B cell (primary cell): ENCODE data around the gene CFAP251. TPM values are rescaled to one million over a fixed set of nuclear protein-coding genes. Genes with fewer than 3 reads are reported as not detected.

ENCODE experiments used
- ATAC-seq: fragments of 200-7000 bp; cut with Tn5 transposase; one replicate; pipeline ENCODE4 v1.10.0; 2021; ENCODE audit warnings: low read depth, mild to moderate bottlenecking, moderate number of reproducible peaks, moderate library complexity
- CTCF ChIA-PET: fragments of 350-600 bp; sonication (Branson Sonifier 250); formaldehyde crosslinking; loops from one replicate; lab custom pipeline; 2021; ENCODE audit warnings: antibody characterized with exemption, inconsistent platforms; lab: Charles Lee
- POLR2A ChIA-PET: fragments of 350-600 bp; sonication (Branson Sonifier 250); formaldehyde crosslinking; loops from one replicate; lab custom pipeline; 2021; ENCODE audit warnings: antibody characterized with exemption; lab: Charles Lee
- DNase-seq: peaks from one replicate; pipeline ENCODE4 v3.0.0; 2013
- H2AFZ ChIP-seq: 2 replicates; pipeline ENCODE4 v1.6.1; 2012; ENCODE audit warnings: mild to moderate bottlenecking, low read depth, low read length; ENCODE audit not compliant: insufficient read depth, poor library complexity, severe bottlenecking
- H3K27ac ChIP-seq, 2 donors: 1 replicate in 1 of 2; 2 replicates in 1 of 2; pipeline ENCODE4 v1.5.1; 2012 to 2013; ENCODE audit warnings: low read length in 2 of 2, mild to moderate bottlenecking in 2 of 2, moderate library complexity in 1 of 2
- H3K27me3 ChIP-seq, 4 experiments: fragments of 200-600 bp in 1 of 4; sonication (generic) in 1 of 4; replicated peaks in 1 of 4; 1 replicate in 2 of 4; 2 replicates in 2 of 4; pipeline versions ENCODE4 v1.6.1 to v1.7.0; 2013 to 2016; ENCODE audit warnings: low read length in 3 of 4, mild to moderate bottlenecking in 2 of 4, mixed read lengths in 1 of 4, moderate library complexity in 1 of 4; ENCODE audit not compliant: insufficient read depth in 4 of 4, control insufficient read depth in 3 of 4; ENCODE audit errors: control extremely low read depth in 1 of 4
- H3K36me3 ChIP-seq, 2 experiments: replicated peaks in 1 of 2; 1 replicate in 1 of 2; 2 replicates in 1 of 2; pipeline versions ENCODE4 v1.6.1 to v1.7.1; 2013; ENCODE audit warnings: low read length in 1 of 2; ENCODE audit not compliant: insufficient read depth in 2 of 2, control insufficient read depth in 1 of 2; ENCODE audit errors: control extremely low read depth in 1 of 2, extremely low read depth in 1 of 2
- H3K4me1 ChIP-seq, 2 donors: fragments of 200-600 bp in 1 of 2; sonication (generic) in 1 of 2; 1 replicate in 1 of 2; 2 replicates in 1 of 2; pipeline versions ENCODE4 v1.5.1 to v1.6.1; 2013 to 2017; ENCODE audit warnings: low read length in 2 of 2; ENCODE audit not compliant: control insufficient read depth in 2 of 2, insufficient read depth in 2 of 2
- H3K4me2 ChIP-seq: replicated peaks from 2 replicates; pipeline ENCODE3; 2012; ENCODE audit warnings: mild to moderate bottlenecking, low read depth, low read length; ENCODE audit not compliant: poor library complexity, severe bottlenecking
- H3K4me3 ChIP-seq, 5 experiments: fragments of 200-600 bp in 1 of 5; sonication (generic) in 1 of 5; 1 replicate in 3 of 5; 2 replicates in 2 of 5; pipeline versions ENCODE4 v1.5.1 to v1.7.0; 2011 to 2016; ENCODE audit warnings: low read length in 4 of 5, mild to moderate bottlenecking in 4 of 5, low read depth in 2 of 5, control low read depth in 1 of 5, moderate library complexity in 1 of 5; ENCODE audit not compliant: insufficient read depth in 1 of 5; ENCODE audit errors: control extremely low read depth in 1 of 5, extremely low read depth in 1 of 5
- H3K79me2 ChIP-seq: fragments of 200-600 bp; sonication (generic); one replicate; pipeline ENCODE4 v1.6.0; 2016; ENCODE audit warnings: low read length; ENCODE audit not compliant: control insufficient read depth, insufficient read depth
- H3K9ac ChIP-seq: fragments of 200-600 bp; sonication (generic); 2 replicates; pipeline ENCODE4 v1.6.1; 2017; ENCODE audit warnings: mild to moderate bottlenecking, low read length, moderate library complexity
- H3K9me3 ChIP-seq, 3 donors: one replicate each; pipeline versions ENCODE4 v1.6.1 to v1.7.1; 2013; ENCODE audit warnings: low read length in 2 of 3; ENCODE audit not compliant: control insufficient read depth in 2 of 3, insufficient read depth in 1 of 3; ENCODE audit errors: control extremely low read depth in 1 of 3
- H4K20me1 ChIP-seq: 2 replicates; pipeline ENCODE4 v1.6.0; 2012; ENCODE audit warnings: mild to moderate bottlenecking, low read length; ENCODE audit not compliant: insufficient read depth, control insufficient read depth, poor library complexity, severe bottlenecking
- H3K27ac Mint-ChIP-seq: one replicate; pipeline ENCODE4 v1.8.0; 2021; ENCODE audit warnings: mixed read lengths
- H3K27me3 Mint-ChIP-seq: one replicate; pipeline ENCODE4 v1.8.0; 2021; ENCODE audit warnings: mixed read lengths
- H3K4me1 Mint-ChIP-seq: one replicate; pipeline ENCODE4 v1.8.0; 2021; ENCODE audit warnings: mixed read lengths
- H3K4me3 Mint-ChIP-seq: one replicate; pipeline ENCODE4 v1.8.0; 2021; ENCODE audit warnings: mixed read lengths
- H3K9me3 Mint-ChIP-seq: one replicate; pipeline ENCODE4 v1.8.0; 2022; ENCODE audit warnings: mixed read lengths; ENCODE audit not compliant: insufficient read depth
- CTCF ChIP-seq: fragments of 200-600 bp; IDR thresholded peaks from one replicate; pipeline ENCODE4 v1.8.0; 2022; ENCODE audit warnings: antibody characterized with exemption, mild to moderate bottlenecking
- EZH2 ChIP-seq: IDR thresholded peaks from 2 replicates; pipeline ENCODE4 v1.6.1; 2012; ENCODE audit warnings: borderline replicate concordance, low read depth, mild to moderate bottlenecking, moderate library complexity, low read length; ENCODE audit not compliant: insufficient read depth, poor library complexity, severe bottlenecking
- whole genome bisulfite sequencing: methylation state at CpG from one replicate; pipeline ENCODE4 v1.1.5; 2013; ENCODE audit warnings: missing lambda C conversion rate; ENCODE audit not compliant: insufficient coverage; 5-methylcytosine and 5-hydroxymethylcytosine counted together
- intact Hi-C: fragments of 100-400 bp; cut with micrococcal nuclease; formaldehyde crosslinking; loops from one replicate; pipeline ENCODE4 v1.10.0; 2022
- polyA plus RNA-seq: library from polyadenylated mRNA; depleted of rRNA; stranded (reverse); fragments of >200 nt; gene quantifications from 2 replicates; pipeline ENCODE4 v1.2.3, GENCODE V29; 2012
- total RNA-seq, 2 donors: library from RNA; stranded (reverse); fragments of 120-200 nt in 1 of 2; gene quantifications; 1 replicate in 1 of 2; 2 replicates in 1 of 2; pipeline versions ENCODE4 v1.2.3 to v1.2.4, GENCODE V29; 2013 to 2022

The CFAP251 gene
- total and polyA plus RNA-seq, 2 donors (not counting 1 experiment from before 2014, with no cell fraction given): 0.22 to 1.6 TPM

- H3K4me3 ChIP-seq: peak within 1 kb of the TSS; percentile 26 to 86 (median 78)
- ATAC-seq: peak; percentile 73
These were observed 103.5 kb downstream of the CFAP251 start, which contains the start of gene BCL7A for GRCh38 chr12:122021822-122022392. Gene BCL7A, plus strand, starts transcription at chr12:122021884. Its CDS starts 208 bp downstream, at chr12:122022092.

More at GRCh38 chr12:122021822-122022392, 103.5 kb downstream of the CFAP251 start, which contains the start of gene BCL7A:
- Histone ChIP-seq H3K27me3 (no peaks in the 10 kb centered on the region), H2AFZ (peak within 1 kb of the TSS; percentile 72), H3K9me3 (peaks cover 0 to 16% (median 3%) of the 10 kb centered on the region in 3 donors), H3K36me3 (no peaks in the 10 kb centered on the region), H4K20me1 (peaks cover 31% of the 10 kb centered on the region), H3K4me1 (peaks cover 32 to 51% of the 10 kb centered on the region in 2 donors), H3K27ac (peak within 1 kb of the TSS; percentile 67 to 80), H3K79me2 (peaks cover 87% of the 10 kb centered on the region), H3K9ac (peak within 1 kb of the TSS; percentile 72), H3K4me2 (peak within 1 kb of the TSS; percentile 92)
- ChIA-PET CTCF (interaction anchor here (0.6 to 1.7 kb wide), 9 partner anchors 10 to 103 kb away, joined by 3 to 12 read pairs (median 5); partner anchors contain the start of gene CFAP251), POLR2A (interaction anchor here (0.7 to 5.5 kb wide), 9 partner anchors 12 to 103 kb away, joined by 3 to 48 read pairs (median 6); partner anchors contain the start of gene CFAP251)
- H3K27ac Mint-ChIP-seq: peak within 1 kb of the TSS; percentile 98
- no peak for TF ChIP-seq CTCF
- no peak for TF ChIP-seq EZH2
- peak within 1 kb of the TSS; percentile 94 for H3K4me3 Mint-ChIP-seq
- DNase-seq: peak; percentile 90
- peaks cover 5% of the 10 kb centered on the region for H3K9me3 Mint-ChIP-seq
- intact Hi-C loops: loop anchor here (5.0 to 10.0 kb wide), 2 partner anchors 55 to 227 kb away; partner anchors contain the start of genes MLXIP and RHOF
- no peaks in the 10 kb centered on the region for H3K27me3 Mint-ChIP-seq
- WGBS: under 1% methylated on average over 81 of the region's 83 CpGs
- peaks cover 37% of the 10 kb centered on the region for H3K4me1 Mint-ChIP-seq
